GM19193 (cell line): Measurements from ENCODE around the gene DDHD1.

Experiments
- POLR2A ChIP-seq: IDR thresholded peaks from 4 replicates; pipeline ENCODE4 v1.6.1; 2011; ENCODE audit not compliant: insufficient read depth, insufficient read length; ENCODE audit errors: extremely low read depth

The DDHD1 gene

GRCh38 chr14:53127832-53128231 is 25.3 kb downstream of the DDHD1 start:
- TF ChIP-seq POLR2A, result no peak

GRCh38 chr14:53127151-53127550 is 26.0 kb downstream of the DDHD1 start:
- no peak for TF ChIP-seq POLR2A

- TF ChIP-seq POLR2A, result no peak
These were observed 26.4 kb downstream of the DDHD1 start for GRCh38 chr14:53126731-53127130.

GRCh38 chr14:53124786-53125185 is 28.3 kb downstream of the DDHD1 start:
- TF ChIP-seq POLR2A, result no peak

GRCh38 chr14:53113989-53114388 is 39.1 kb downstream of the DDHD1 start:
- no peak for TF ChIP-seq POLR2A

GRCh38 chr14:53110096-53110495 is 43.0 kb downstream of the DDHD1 start:
- TF ChIP-seq POLR2A, result no peak

- TF ChIP-seq POLR2A, result no peak
These were observed 43.8 kb downstream of the DDHD1 start for GRCh38 chr14:53109105-53110041.

- TF ChIP-seq POLR2A, result no peak
These were observed 44.6 kb downstream of the DDHD1 start for GRCh38 chr14:53108292-53109104.

- no peak for TF ChIP-seq POLR2A
These were observed 46.4 kb downstream of the DDHD1 start for GRCh38 chr14:53106768-53107167.

- TF ChIP-seq POLR2A, result no peak
These were observed 49.3 kb downstream of the DDHD1 start for GRCh38 chr14:53103636-53104340.

GRCh38 chr14:53093206-53093605 is 59.9 kb downstream of the DDHD1 start:
- TF ChIP-seq POLR2A, result no peak

GRCh38 chr14:53090853-53091252 is 62.3 kb downstream of the DDHD1 start:
- no peak for TF ChIP-seq POLR2A

GRCh38 chr14:53064475-53064874 is 88.6 kb downstream of the DDHD1 start:
- TF ChIP-seq POLR2A, result no peak

- TF ChIP-seq POLR2A, result no peak
These were observed 90.3 kb downstream of the DDHD1 start for GRCh38 chr14:53062856-53063255.

GRCh38 chr14:53060046-53060445 is 93.1 kb downstream of the DDHD1 start:
- no peak for TF ChIP-seq POLR2A
